HepG2 (cell line): ENCODE measurements around the gene IFNL2. TPM values are rescaled to one million over a fixed set of nuclear protein-coding genes. Genes with fewer than 3 reads are reported as not detected.

Experiments used
- ATAC-seq: fragments of 200-7000 bp; cut with Tn5 transposase; 3 replicates; pipeline ENCODE4 v1.9.1; 2020; ENCODE audit warnings: mild to moderate bottlenecking, moderate library complexity
- BruUV-seq: library from RNA; stranded (reverse); fragments of 400-500 nt; replicated peaks from 2 replicates; lab custom pipeline; 2021; lab: Mats Ljungman, UMichigan
- CTCF ChIA-PET: fragments of 300-600 bp; formaldehyde crosslinking; extraction: SDS; loops from one replicate; lab custom pipeline; 2021; ENCODE audit warnings: low total read pairs, inconsistent platforms, low intra/inter-chr PET ratio; lab: Yijun Ruan, JAX
- POLR2A ChIA-PET: fragments of 350-600 bp; sonication (Branson Sonifier 250); formaldehyde crosslinking; loops from one replicate; lab custom pipeline; 2020; ENCODE audit warnings: antibody characterized with exemption, inconsistent platforms; lab: Yijun Ruan, JAX
- DNase-seq: peaks from one replicate; pipeline ENCODE4 v3.0.0-alpha.2; 2015; ENCODE audit warnings: low spot score
- FAIRE-seq: peaks from 3 replicates; lab custom pipeline; 2011; peaks lifted over from hg19 to GRCh38; lab: Jason Lieb, UNC
- H2AFZ ChIP-seq: one replicate; pipeline ENCODE4 v1.6.1; 2011; ENCODE audit warnings: low read length, inconsistent platforms
- H3K27ac ChIP-seq: fragments of 300-600 bp; 3 replicates; pipeline ENCODE4 v1.8.0; 2011; ENCODE audit warnings: mixed run types, mild to moderate bottlenecking, mixed read lengths, low read length, inconsistent platforms; ENCODE audit not compliant: insufficient read depth; ENCODE audit errors: extremely low read length
- H3K27me3 ChIP-seq, 2 experiments: fragments of 200-600 bp in 1 of 2; 2 replicates in 1 of 2; 3 replicates in 1 of 2; pipeline versions ENCODE4 v1.6.0 to v1.8.0; 2011; ENCODE audit warnings: low read length in 2 of 2, mild to moderate bottlenecking in 2 of 2, moderate library complexity in 2 of 2, inconsistent platforms in 1 of 2; ENCODE audit not compliant: insufficient read depth in 2 of 2, control insufficient read depth in 1 of 2
- H3K36me3 ChIP-seq, 2 experiments: fragments of 200-600 bp in 1 of 2; replicated peaks in 1 of 2; 2 replicates in 1 of 2; 3 replicates in 1 of 2; pipeline versions ENCODE4 v1.5.1 to v1.8.0; 2011; ENCODE audit warnings: low read length in 2 of 2, inconsistent platforms in 1 of 2; ENCODE audit not compliant: insufficient read depth in 2 of 2, control insufficient read depth in 1 of 2
- H3K4me1 ChIP-seq: 2 replicates; pipeline ENCODE4 v1.5.1; 2012; ENCODE audit warnings: low read length, inconsistent platforms; ENCODE audit not compliant: insufficient read depth
- H3K4me2 ChIP-seq: 2 replicates; pipeline ENCODE4 v1.6.0; 2011; ENCODE audit warnings: low read depth, low read length, inconsistent platforms
- H3K4me3 ChIP-seq, 3 experiments: fragments of 200-600 bp in 1 of 3; sonication (generic), shearing (Covaris generic) in 1 of 3; replicated peaks in 1 of 3; 2 replicates each; pipeline ENCODE4 v1.5.1; 2011 to 2016; ENCODE audit warnings: low read length in 3 of 3, inconsistent platforms in 2 of 3, low read depth in 2 of 3, mild to moderate bottlenecking in 2 of 3, control low read depth in 1 of 3, mixed read lengths in 1 of 3; ENCODE audit not compliant: insufficient read depth in 1 of 3
- H3K79me2 ChIP-seq: one replicate; pipeline ENCODE4 v1.6.1; 2011; ENCODE audit warnings: low read length, inconsistent platforms; ENCODE audit not compliant: insufficient read depth
- H3K9ac ChIP-seq: 2 replicates; pipeline ENCODE4 v1.6.0; 2011; ENCODE audit warnings: mild to moderate bottlenecking, low read depth, low read length, inconsistent platforms; ENCODE audit not compliant: insufficient read depth
- H3K9me3 ChIP-seq: 2 replicates; pipeline ENCODE4 v1.5.1; 2012; ENCODE audit warnings: mild to moderate bottlenecking, low read length
- H4K20me1 ChIP-seq: 2 replicates; pipeline ENCODE4 v1.6.0; 2011; ENCODE audit warnings: inconsistent platforms, mild to moderate bottlenecking, low read length, moderate library complexity; ENCODE audit not compliant: insufficient read depth
- HNF1B ChIP-seq: sonication (generic); formaldehyde crosslinking; IDR thresholded peaks from 2 replicates; pipeline ENCODE4 v1.5.1; 2020; ENCODE audit warnings: mild to moderate bottlenecking, moderate library complexity, missing genetic modification reagents
- REXO4 ChIP-seq: sonication (generic); formaldehyde crosslinking; IDR thresholded peaks from 2 replicates; pipeline ENCODE4 v1.8.0; 2022; ENCODE audit warnings: missing genetic modification reagents, mild to moderate bottlenecking, borderline replicate concordance
- RORA ChIP-seq: sonication (generic); formaldehyde crosslinking; IDR thresholded peaks from 2 replicates; pipeline ENCODE4 v1.5.0; 2020; ENCODE audit warnings: mild to moderate bottlenecking, missing genetic modification reagents, moderate library complexity
- SMARCC2 ChIP-seq: fragments of 450-650 bp; IDR thresholded peaks from 2 replicates; pipeline ENCODE4 v1.6.1; 2017; ENCODE audit warnings: antibody characterized with exemption, mild to moderate bottlenecking
- TBP ChIP-seq: sonication (generic); formaldehyde crosslinking; IDR thresholded peaks from 2 replicates; pipeline ENCODE4 v1.5.0; 2020; ENCODE audit warnings: missing genetic modification reagents
- TRIM22 ChIP-seq: fragments of 450-650 bp; IDR thresholded peaks from 2 replicates; pipeline ENCODE4 v1.6.1; 2017
- TSC22D2 ChIP-seq: sonication (generic); formaldehyde crosslinking; IDR thresholded peaks from 2 replicates; pipeline ENCODE4 v1.5.1; 2020; ENCODE audit warnings: missing genetic modification reagents, mild to moderate bottlenecking, borderline replicate concordance
- ZKSCAN1 ChIP-seq: fragments of 150-350 bp; IDR thresholded peaks from 2 replicates; pipeline ENCODE4 v1.6.1; 2014; ENCODE audit warnings: low read length
- ZMYM3 ChIP-seq: sonication (generic); formaldehyde crosslinking; IDR thresholded peaks from 2 replicates; pipeline ENCODE4 v1.5.1; 2020; ENCODE audit warnings: mild to moderate bottlenecking, missing genetic modification reagents
- ZNF713 ChIP-seq: sonication (generic); formaldehyde crosslinking; IDR thresholded peaks from 2 replicates; pipeline ENCODE4 v1.4.0; 2020; ENCODE audit warnings: mild to moderate bottlenecking, missing genetic modification reagents
- ZNF790 ChIP-seq: sonication (generic); formaldehyde crosslinking; IDR thresholded peaks from 2 replicates; pipeline ENCODE4 v1.8.0; 2022; ENCODE audit warnings: missing genetic modification reagents, mild to moderate bottlenecking, borderline replicate concordance
- WGBS: methylation state at CpG from one replicate; pipeline ENCODE4 v1.1.6; 2017; ENCODE audit warnings: low lambda C conversion rate; 5-methylcytosine and 5-hydroxymethylcytosine counted together
- in situ Hi-C: cut with HindIII; loops from 2 replicates; pipeline ENCODE4 v1.10.0; 2017; ENCODE audit warnings: low pct_unique_long_range_greater_than_20kb; ENCODE audit not compliant: extremely low pct_ligation_motif_present
- intact Hi-C: fragments of 100-400 bp; cut with micrococcal nuclease; formaldehyde crosslinking; loops from one replicate; pipeline ENCODE4 v1.10.0; 2022; ENCODE audit not compliant: unreplicated experiment
- polyA plus RNA-seq, 8 experiments: library from polyadenylated mRNA; depleted of rRNA in 3 of 8; stranded (reverse) in 7 of 8; unstranded in 1 of 8; fragments of >200 nt; fragmentation: Illumina TruSeq in 4 of 8; extraction: Trizol in 4 of 8; gene quantifications; 2 replicates each; pipeline versions ENCODE4 v1.2.1 to v1.2.3, GENCODE V29; 2011 to 2016; ENCODE audit warnings: low read depth in 4 of 8, missing spikeins in 1 of 8, mixed read lengths in 1 of 8; ENCODE audit not compliant: insufficient read depth in 1 of 8
- total RNA-seq, 5 experiments: library from RNA; depleted of rRNA; stranded (reverse); fragments of >200 nt; fragmentation: Illumina TruSeq; extraction: Trizol; gene quantifications; 2 replicates each; pipeline ENCODE4 v1.2.3, GENCODE V29; 2016; ENCODE audit warnings: low read depth in 1 of 5
- TF ChIP-seq, protein P1 (sequence below): sonication (generic); formaldehyde crosslinking; IDR thresholded peaks from 2 replicates; pipeline ENCODE4 v1.4.0; 2020; ENCODE audit warnings: missing genetic modification reagents
- TF ChIP-seq, protein P2 (sequence below): sonication (generic); formaldehyde crosslinking; IDR thresholded peaks from 2 replicates; pipeline ENCODE4 v1.4.0; 2020; ENCODE audit warnings: missing genetic modification reagents

The IFNL2 gene
- total and polyA plus RNA-seq, 2 of the 13 experiments (the other 11 are each of a cell fraction or from before 2014, with no cell fraction given), result not detected

DNA sequence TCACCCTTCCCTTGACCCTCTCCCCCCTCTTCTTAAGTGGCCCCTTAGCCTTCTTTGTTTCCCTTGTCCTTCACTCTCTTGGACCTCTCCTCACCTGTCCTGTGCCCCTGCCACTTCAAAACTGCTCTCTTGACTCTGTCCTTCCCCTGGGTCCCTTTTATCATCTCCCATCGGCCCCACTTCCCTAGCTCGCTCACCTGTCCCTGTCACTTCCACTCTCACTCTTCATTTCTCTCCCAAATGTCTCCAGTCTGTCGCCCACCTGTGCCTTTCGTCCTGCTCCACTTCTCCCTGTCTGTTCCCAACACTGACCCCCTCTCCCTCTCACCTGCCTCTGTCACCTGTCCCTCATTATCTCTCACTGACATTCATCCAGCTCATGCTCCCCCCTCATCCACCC lies 28.7 kb downstream of the IFNL2 start:
- Histone ChIP-seq H3K9ac (no peak overlapping the region), H3K4me1 (no peaks in the 10 kb centered on the region), H3K79me2 (no peaks in the 10 kb centered on the region), H3K4me3 (no peak overlapping the region), H3K27me3 (peaks cover 0 to 10% of the 10 kb centered on the region in 2 experiments; a peak in 2 of 5 replicates), H3K27ac (no peak overlapping the region), H4K20me1 (no peaks in the 10 kb centered on the region), H3K36me3 (no peaks in the 10 kb centered on the region), H3K9me3 (no peaks in the 10 kb centered on the region), H2AFZ (no peak overlapping the region), H3K4me2 (no peak overlapping the region)
- no TSS peak for BruUV-seq
- ATAC-seq (no peak), DNase-seq (no peak), FAIRE-seq (no peak)
- intact Hi-C loops, result no loop called here
- CTCF ChIA-PET, result no interaction called here
- 15% methylated on average over 4 of the region's 4 CpGs for WGBS
- POLR2A ChIA-PET, result no interaction called here
- in situ Hi-C loops, result no loop called here
- TF ChIP-seq, protein P1, sequence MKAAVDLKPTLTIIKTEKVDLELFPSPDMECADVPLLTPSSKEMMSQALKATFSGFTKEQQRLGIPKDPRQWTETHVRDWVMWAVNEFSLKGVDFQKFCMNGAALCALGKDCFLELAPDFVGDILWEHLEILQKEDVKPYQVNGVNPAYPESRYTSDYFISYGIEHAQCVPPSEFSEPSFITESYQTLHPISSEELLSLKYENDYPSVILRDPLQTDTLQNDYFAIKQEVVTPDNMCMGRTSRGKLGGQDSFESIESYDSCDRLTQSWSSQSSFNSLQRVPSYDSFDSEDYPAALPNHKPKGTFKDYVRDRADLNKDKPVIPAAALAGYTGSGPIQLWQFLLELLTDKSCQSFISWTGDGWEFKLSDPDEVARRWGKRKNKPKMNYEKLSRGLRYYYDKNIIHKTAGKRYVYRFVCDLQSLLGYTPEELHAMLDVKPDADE (CRISPR knock-in tag), result no peak
- TF ChIP-seq TSC22D2 (CRISPR knock-in tag) (no peak), ZMYM3 (CRISPR knock-in tag) (no peak), ZKSCAN1 (no peak), RORA (CRISPR knock-in tag) (no peak), TRIM22 (no peak), HNF1B (no peak), ZNF713 (CRISPR knock-in tag) (no peak), SMARCC2 (no peak), REXO4 (CRISPR knock-in tag) (no peak), TBP (CRISPR knock-in tag) (no peak), ZNF790 (CRISPR knock-in tag) (no peak)
- TF ChIP-seq, protein P2, sequence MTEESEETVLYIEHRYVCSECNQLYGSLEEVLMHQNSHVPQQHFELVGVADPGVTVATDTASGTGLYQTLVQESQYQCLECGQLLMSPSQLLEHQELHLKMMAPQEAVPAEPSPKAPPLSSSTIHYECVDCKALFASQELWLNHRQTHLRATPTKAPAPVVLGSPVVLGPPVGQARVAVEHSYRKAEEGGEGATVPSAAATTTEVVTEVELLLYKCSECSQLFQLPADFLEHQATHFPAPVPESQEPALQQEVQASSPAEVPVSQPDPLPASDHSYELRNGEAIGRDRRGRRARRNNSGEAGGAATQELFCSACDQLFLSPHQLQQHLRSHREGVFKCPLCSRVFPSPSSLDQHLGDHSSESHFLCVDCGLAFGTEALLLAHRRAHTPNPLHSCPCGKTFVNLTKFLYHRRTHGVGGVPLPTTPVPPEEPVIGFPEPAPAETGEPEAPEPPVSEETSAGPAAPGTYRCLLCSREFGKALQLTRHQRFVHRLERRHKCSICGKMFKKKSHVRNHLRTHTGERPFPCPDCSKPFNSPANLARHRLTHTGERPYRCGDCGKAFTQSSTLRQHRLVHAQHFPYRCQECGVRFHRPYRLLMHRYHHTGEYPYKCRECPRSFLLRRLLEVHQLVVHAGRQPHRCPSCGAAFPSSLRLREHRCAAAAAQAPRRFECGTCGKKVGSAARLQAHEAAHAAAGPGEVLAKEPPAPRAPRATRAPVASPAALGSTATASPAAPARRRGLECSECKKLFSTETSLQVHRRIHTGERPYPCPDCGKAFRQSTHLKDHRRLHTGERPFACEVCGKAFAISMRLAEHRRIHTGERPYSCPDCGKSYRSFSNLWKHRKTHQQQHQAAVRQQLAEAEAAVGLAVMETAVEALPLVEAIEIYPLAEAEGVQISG (CRISPR knock-in tag), result no peak
